Measurements from ENCODE around the gene CCNF.
"Not testable (repeated sequence)": the region's sequence is repeated elsewhere in the genome, so short reads cannot be mapped to it uniquely, and the experiment has no call there.

CCNF gene

DNA sequence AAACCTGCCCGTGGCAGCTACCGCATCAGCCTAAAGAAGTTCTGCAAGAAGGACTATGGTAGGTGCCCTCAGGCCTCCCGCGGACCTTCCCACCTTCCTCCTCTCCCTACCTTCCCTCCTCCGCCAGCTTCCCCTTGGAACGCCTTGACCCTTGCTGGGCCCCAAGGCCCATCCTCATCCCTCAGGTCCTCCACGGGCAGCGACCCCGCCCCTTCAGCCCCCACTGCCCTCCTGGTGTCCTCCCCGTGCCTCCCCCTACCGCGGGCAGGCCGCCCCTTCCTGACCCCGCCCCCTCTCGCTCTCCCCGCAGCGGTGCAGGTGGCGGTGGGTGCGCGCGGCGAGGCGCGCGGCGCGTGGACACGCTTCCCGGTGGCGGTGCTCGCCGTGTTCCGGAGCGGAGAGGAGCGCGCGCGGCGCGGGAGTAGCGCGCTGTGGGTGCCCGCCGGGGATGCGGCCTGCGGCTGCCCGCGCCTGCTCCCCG is 44.2 kb downstream of the CCNF start:
- H3K4me1 ChIP-seq (ENCODE audit: insufficient read depth, low read length) = peaks cover 48% of the 10 kb centered on the region
- no peaks in the 10 kb centered on the region for H3K27me3 ChIP-seq (ENCODE audit: insufficient read depth, low read length)
- no peaks in the 10 kb centered on the region for H3K9me3 ChIP-seq (ENCODE audit: low read length)
- H3K4me3 ChIP-seq (ENCODE audit: low read length) = no peak overlapping the region
- no peak overlapping the region for H2AFZ ChIP-seq (ENCODE audit: low read depth, low read length)
- H3K36me3 ChIP-seq (ENCODE audit: insufficient read depth, low read length) = no peaks in the 10 kb centered on the region

DNA sequence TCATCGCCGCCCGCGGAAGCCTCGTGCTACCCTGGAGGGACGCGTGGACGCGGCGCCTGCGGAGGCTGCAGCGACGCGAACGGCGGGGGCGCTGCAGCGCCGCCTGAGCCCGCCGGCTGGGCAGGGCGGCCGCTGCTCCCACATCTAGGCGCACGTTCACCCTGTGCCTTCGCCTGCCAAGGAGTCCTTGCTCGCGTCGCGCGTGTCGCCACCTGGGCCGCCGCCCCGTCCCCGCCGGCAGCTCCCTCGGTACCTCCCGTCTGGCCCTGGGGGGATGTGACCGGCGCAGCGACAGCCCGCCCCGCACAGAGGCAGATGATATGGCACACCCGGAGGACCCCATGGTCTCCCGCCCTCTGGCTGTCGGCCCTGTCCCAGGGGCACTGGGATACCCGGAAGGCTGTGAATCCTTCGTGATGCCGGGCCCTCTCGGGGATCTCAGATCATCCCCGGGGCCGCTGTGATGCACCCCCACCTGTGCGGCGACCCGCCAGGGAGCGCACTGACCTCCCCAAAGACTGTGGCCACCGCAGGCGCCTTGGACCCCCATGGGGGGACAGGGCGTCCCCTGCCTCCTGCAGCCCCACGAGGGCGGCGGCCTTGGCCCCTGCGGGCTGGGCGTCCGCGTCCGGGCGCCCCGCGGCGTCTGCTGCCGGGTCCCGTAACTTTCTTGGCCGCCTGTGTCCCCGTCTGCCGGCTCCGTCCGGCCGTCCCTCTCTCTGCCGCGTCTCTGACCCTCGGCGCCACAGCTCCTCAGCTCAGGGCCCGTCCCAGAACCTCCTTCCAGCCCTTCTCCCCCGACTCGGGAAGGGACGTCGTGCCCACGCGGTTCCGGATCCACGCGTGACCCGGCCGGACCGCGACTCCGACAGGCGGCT is 45.0 kb downstream of the CCNF start:
- no peaks in the 10 kb centered on the region for H3K9me3 ChIP-seq (ENCODE audit: low read length)
- H3K4me3 ChIP-seq (ENCODE audit: low read length) = peak overlapping the region; percentile 79
- H2AFZ ChIP-seq (ENCODE audit: low read depth, low read length) = peak overlapping the region; percentile 86
- H3K36me3 ChIP-seq (ENCODE audit: insufficient read depth, low read length) = no peaks in the 10 kb centered on the region
- H3K4me1 ChIP-seq (ENCODE audit: insufficient read depth, low read length) = peaks cover 42% of the 10 kb centered on the region
- no peaks in the 10 kb centered on the region for H3K27me3 ChIP-seq (ENCODE audit: insufficient read depth, low read length)

DNA sequence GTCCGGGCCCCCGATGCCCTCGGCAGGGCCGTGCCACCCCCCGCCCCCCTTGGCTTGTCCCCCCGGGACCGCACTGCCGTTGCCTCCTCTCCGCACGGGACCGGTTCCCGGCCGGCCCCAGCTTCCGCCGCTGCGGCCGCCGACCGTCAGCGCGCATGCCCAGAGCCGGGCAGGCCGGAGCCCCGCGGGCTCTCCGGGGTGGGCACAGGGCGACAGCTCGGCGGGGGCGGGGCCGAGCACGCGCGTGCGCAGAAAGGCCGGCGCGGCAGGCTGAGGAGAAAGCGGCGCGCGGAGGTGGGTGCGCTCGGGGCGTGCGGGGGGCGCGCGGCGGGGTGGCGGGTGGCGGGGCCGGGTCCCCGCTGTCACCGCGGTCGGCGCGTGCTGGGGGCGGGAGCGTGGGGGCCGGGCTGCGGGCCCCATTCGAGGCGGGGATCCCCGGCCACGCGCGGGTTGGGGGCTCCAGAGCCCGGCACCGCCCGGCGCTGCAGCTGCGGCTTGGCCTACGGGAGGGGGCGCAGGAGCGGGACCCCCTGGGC is 45.7 kb downstream of the CCNF start, which contains the start of gene TBC1D24:
Gene TBC1D24 (plus strand): TSS at position 251 of the 536 bp plus-strand sequence. CDS start 21,022 bp downstream, outside the sequence.
- H3K4me3 ChIP-seq (ENCODE audit: low read length) = peak within 1 kb of the TSS; percentile 79
- no peaks in the 10 kb centered on the region for H3K9me3 ChIP-seq (ENCODE audit: low read length)
- H3K27me3 ChIP-seq (ENCODE audit: insufficient read depth, low read length) = no peaks in the 10 kb centered on the region
- peaks cover 36% of the 10 kb centered on the region for H3K4me1 ChIP-seq (ENCODE audit: insufficient read depth, low read length)
- peak within 1 kb of the TSS; percentile 86 for H2AFZ ChIP-seq (ENCODE audit: low read depth, low read length)
- H3K36me3 ChIP-seq (ENCODE audit: insufficient read depth, low read length) = no peaks in the 10 kb centered on the region

DNA sequence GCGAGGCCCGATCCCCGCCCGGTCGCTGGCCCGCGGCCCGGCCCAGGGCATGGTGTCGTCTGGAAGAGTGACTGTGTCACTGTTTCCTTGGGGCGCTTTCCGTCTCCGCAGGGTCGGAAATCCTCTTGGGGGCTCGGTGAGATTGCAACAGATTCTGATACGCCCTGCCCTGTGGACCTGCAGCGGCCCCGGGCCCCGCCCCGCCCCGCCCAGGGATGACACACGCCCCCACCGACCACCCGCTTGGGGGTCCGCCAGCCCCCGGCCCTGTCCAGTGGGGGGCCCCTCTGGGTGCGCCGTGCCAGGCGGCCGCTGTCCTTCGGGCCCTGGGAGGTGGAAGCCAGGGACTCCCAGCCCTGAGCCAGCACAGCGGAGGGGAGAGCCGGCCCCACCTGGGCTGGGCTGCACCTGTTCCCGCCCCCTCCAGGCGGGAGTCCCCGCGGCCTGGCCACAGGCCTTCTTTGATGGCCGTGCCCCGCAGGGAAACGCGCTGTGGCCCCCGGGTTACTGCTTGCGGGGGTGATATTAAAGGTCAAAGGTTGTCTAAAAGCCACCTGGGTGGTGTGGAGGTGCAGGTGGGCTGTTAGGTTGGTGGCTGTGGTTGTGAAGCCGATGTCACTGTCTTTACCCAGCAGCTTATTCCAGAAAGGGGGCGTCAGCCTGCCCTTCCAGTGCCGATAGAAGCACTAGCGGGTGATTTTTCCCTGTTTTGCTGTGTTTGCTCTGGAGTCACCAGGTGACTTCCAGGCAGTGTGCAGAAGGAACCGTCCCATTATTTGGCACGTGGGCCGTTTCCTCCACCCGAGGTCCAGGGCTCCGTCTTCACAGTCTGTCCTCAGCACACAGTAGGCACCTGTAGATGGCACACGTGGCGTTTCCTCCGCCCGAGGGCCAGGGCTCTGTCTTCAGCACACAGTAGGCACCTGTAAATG is 46.4 kb downstream of the CCNF start:
- no peaks in the 10 kb centered on the region for H3K9me3 ChIP-seq (ENCODE audit: low read length)
- peak overlapping the region; percentile 79 for H3K4me3 ChIP-seq (ENCODE audit: low read length)
- H3K36me3 ChIP-seq (ENCODE audit: insufficient read depth, low read length) = no peaks in the 10 kb centered on the region
- H3K4me1 ChIP-seq (ENCODE audit: insufficient read depth, low read length) = peaks cover 29% of the 10 kb centered on the region
- H2AFZ ChIP-seq (ENCODE audit: low read depth, low read length) = no peak overlapping the region
- no peaks in the 10 kb centered on the region for H3K27me3 ChIP-seq (ENCODE audit: insufficient read depth, low read length)

DNA sequence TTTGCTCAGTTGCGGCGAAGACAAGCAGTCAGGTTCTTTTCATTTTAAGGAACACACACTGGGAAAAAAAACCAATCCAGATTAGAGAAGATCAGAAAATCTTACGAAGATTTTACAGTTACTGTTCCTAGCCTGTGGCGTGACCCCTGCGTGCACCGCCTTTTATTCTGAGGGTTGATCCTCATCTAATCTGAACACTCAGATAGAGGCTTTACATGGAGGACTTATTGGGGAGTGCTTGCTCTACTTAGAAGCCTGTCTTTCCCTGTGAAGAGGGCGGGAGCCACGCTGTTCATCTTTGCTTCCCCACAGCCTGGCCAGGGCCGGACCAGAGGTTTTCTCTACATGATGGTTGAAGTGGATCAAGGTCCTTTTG is 47.1 kb downstream of the CCNF start:
- Histone ChIP-seq H2AFZ (ENCODE audit: low read depth, low read length) (no peak overlapping the region), H3K9me3 (ENCODE audit: low read length) (no peaks in the 10 kb centered on the region), H3K36me3 (ENCODE audit: insufficient read depth, low read length) (no peaks in the 10 kb centered on the region), H3K4me1 (ENCODE audit: insufficient read depth, low read length) (peaks cover 26% of the 10 kb centered on the region), H3K4me3 (ENCODE audit: low read length) (peak overlapping the region; percentile 4), H3K27me3 (ENCODE audit: insufficient read depth, low read length) (no peaks in the 10 kb centered on the region)

DNA sequence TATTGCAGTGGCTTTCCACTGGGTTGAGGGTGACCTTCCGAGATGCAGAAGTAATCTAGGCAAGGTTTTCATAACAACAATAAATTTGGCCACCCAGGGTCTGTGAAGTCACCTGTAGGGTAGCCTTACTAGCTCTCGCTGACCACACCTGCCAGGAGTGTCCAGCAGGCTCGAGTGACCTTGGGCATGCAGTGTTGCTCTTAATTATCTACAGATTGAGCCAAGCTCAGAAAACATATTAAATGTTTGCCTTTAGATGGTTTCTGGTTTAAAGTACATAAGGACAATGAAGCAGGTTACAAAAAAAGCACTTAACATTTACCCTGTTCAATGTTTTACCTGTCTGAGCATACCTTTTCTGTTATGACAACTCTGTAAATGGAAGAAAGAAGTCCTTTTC is 47.5 kb downstream of the CCNF start:
- Histone ChIP-seq H2AFZ (ENCODE audit: low read depth, low read length) (no peak overlapping the region), H3K4me1 (ENCODE audit: insufficient read depth, low read length) (peaks cover 22% of the 10 kb centered on the region), H3K4me3 (ENCODE audit: low read length) (peak overlapping the region; percentile 4), H3K36me3 (ENCODE audit: insufficient read depth, low read length) (no peaks in the 10 kb centered on the region), H3K9me3 (ENCODE audit: low read length) (no peaks in the 10 kb centered on the region), H3K27me3 (ENCODE audit: insufficient read depth, low read length) (no peaks in the 10 kb centered on the region)

DNA sequence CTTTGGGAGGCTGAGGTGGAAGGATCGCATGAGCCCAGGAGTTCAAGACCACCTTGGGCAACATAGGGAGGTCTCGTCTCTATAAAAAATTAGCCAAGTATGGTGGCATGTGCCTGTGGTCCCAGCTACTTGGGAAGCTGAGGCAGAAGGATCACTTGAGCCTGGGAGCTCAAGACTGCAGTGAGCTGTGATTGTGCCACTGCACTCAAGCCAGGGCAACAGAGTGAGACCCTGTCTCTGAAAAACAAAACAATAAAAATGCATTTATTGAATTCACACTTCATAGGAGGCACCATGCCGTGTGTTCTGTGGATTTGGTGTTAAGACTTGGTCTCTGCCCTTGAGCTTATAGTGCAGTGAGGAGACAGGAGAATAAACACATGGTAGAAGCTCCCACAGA is 48.1 kb downstream of the CCNF start:
- no peaks in the 10 kb centered on the region for H3K9me3 ChIP-seq (ENCODE audit: low read length)
- H3K36me3 ChIP-seq (ENCODE audit: insufficient read depth, low read length) = no peaks in the 10 kb centered on the region
- no peak overlapping the region for H3K4me3 ChIP-seq (ENCODE audit: low read length)
- H3K4me1 ChIP-seq (ENCODE audit: insufficient read depth, low read length) = peaks cover 16% of the 10 kb centered on the region
- no peak overlapping the region for H2AFZ ChIP-seq (ENCODE audit: low read depth, low read length)
- no peaks in the 10 kb centered on the region for H3K27me3 ChIP-seq (ENCODE audit: insufficient read depth, low read length)

DNA sequence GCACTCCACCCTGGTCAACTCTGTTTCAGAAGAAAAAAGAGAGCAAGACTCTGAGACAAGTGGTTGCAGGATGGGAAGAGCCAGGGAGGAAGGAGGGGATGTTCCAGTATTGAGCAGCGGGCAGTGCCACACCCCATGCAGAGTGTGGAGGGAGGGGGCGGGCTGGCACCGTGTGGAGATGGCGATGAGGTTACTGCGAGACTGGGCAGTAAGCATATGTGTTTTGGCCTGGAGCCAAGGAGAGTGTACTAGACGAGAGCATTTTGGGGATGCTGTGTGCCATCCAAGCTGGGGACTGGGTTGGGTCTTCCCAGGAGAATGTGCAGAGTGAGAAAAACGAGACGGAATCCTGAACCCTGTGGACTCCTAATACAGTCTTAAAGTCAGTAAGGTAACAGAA is 49.0 kb downstream of the CCNF start:
- Histone ChIP-seq H3K4me3 (ENCODE audit: low read length) (no peak overlapping the region), H3K9me3 (ENCODE audit: low read length) (no peaks in the 10 kb centered on the region), H3K4me1 (ENCODE audit: insufficient read depth, low read length) (peaks cover 10% of the 10 kb centered on the region), H3K27me3 (ENCODE audit: insufficient read depth, low read length) (no peaks in the 10 kb centered on the region), H2AFZ (ENCODE audit: low read depth, low read length) (no peak overlapping the region), H3K36me3 (ENCODE audit: insufficient read depth, low read length) (no peaks in the 10 kb centered on the region)

DNA sequence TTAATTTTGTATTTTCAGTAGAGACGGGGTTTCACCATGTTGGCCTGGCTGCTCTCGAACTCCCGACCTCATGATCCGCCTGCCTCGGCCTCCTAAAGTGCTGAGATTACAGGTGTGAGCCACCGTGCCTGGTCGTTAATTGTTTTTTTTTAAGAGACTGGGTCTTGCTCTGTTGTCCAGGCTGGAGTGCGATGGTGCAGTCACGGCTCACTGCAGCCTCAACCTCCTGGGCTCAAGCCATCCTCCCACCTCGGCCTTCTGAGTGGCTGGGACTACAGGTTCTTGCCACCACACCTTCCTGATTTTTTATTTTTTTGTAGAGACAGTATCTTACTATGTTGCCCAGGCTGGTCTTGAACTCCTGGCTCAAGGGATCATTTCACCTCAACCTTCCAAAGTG is 50.7 kb downstream of the CCNF start:
- H3K9me3 ChIP-seq (ENCODE audit: low read length); H3K4me1 ChIP-seq (ENCODE audit: insufficient read depth, low read length); H3K27me3 ChIP-seq (ENCODE audit: insufficient read depth, low read length); H3K4me3 ChIP-seq (ENCODE audit: low read length); H3K36me3 ChIP-seq (ENCODE audit: insufficient read depth, low read length); H2AFZ ChIP-seq (ENCODE audit: low read depth, low read length): not testable (repeated sequence)

DNA sequence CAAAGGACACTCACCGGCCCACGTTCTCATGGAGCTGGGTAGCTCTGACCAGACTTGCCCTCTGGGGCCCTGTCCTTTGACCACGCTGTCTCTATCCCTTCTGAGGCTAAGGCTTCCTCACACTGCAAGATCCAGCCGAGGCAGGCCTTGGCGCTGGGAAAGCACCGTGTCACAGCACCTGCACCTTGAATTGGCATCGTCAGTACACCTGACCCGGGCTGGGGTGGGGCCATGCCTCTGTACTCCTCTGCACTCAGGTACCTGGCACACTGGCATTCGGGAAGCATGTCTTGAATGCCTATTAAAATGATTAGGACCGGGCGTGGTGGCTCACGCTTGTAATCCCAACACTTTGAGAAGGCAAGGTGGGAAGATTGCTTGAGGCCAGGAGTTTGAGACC is 51.7 kb downstream of the CCNF start:
- Histone ChIP-seq H3K9me3 (ENCODE audit: low read length) (no peaks in the 10 kb centered on the region), H2AFZ (ENCODE audit: low read depth, low read length) (no peak overlapping the region), H3K27me3 (ENCODE audit: insufficient read depth, low read length) (no peaks in the 10 kb centered on the region), H3K4me3 (ENCODE audit: low read length) (no peak overlapping the region), H3K36me3 (ENCODE audit: insufficient read depth, low read length) (no peaks in the 10 kb centered on the region), H3K4me1 (ENCODE audit: insufficient read depth, low read length) (peaks cover 4% of the 10 kb centered on the region)

DNA sequence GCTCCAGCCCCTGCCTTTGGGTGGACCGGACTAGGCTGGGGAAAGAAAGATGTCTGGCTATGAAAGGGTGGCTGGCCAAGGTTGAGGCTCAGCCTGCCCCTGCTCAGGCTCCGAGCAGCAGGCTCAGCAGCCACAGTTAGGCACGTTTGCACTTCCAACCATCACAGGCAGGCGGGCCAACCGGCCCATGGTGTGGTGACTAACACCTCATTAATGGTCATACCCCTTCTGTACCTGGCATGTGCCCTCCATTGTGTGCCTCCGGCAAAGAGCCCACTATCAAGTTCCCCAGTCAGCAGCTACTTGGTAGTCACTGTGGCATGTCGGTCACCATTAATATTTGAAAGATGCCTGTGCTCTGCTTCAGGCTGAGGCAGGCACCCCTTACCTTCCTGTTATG is 52.4 kb downstream of the CCNF start:
- no peak overlapping the region for H3K4me3 ChIP-seq (ENCODE audit: low read length)
- no peaks in the 10 kb centered on the region for H3K36me3 ChIP-seq (ENCODE audit: insufficient read depth, low read length)
- no peaks in the 10 kb centered on the region for H3K4me1 ChIP-seq (ENCODE audit: insufficient read depth, low read length)
- no peaks in the 10 kb centered on the region for H3K27me3 ChIP-seq (ENCODE audit: insufficient read depth, low read length)
- no peak overlapping the region for H2AFZ ChIP-seq (ENCODE audit: low read depth, low read length)
- no peaks in the 10 kb centered on the region for H3K9me3 ChIP-seq (ENCODE audit: low read length)

DNA sequence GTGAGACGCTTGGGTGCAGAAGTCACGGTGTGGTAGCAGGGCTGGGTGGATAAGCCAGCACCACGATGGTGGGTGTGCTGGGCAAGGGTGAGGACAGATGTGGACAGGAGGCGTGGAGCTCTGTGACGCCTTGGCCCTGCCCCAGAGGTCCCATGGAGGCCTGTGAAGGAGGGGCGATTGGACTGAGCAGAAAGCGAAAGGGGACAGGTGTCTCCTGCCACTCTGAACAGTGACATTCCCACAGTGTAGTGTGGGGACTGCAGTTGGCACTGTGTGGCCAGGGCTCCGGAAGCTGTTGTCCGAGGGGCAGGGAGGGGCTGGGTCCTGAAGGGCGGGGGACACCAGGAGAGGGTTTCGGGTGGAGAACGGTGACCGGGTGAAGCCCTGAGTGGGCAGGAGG is 53.0 kb downstream of the CCNF start:
- Histone ChIP-seq H2AFZ (ENCODE audit: low read depth, low read length) (no peak overlapping the region), H3K4me3 (ENCODE audit: low read length) (no peak overlapping the region), H3K36me3 (ENCODE audit: insufficient read depth, low read length) (no peaks in the 10 kb centered on the region), H3K9me3 (ENCODE audit: low read length) (no peaks in the 10 kb centered on the region), H3K27me3 (ENCODE audit: insufficient read depth, low read length) (no peaks in the 10 kb centered on the region), H3K4me1 (ENCODE audit: insufficient read depth, low read length) (no peaks in the 10 kb centered on the region)
